Measurements from ENCODE around the gene ESYT2.

ESYT2 gene

GRCh38 chr7:158740013-158740656, 89.2 kb downstream of the ESYT2 start:
- TF ChIP-seq, protein P1, sequence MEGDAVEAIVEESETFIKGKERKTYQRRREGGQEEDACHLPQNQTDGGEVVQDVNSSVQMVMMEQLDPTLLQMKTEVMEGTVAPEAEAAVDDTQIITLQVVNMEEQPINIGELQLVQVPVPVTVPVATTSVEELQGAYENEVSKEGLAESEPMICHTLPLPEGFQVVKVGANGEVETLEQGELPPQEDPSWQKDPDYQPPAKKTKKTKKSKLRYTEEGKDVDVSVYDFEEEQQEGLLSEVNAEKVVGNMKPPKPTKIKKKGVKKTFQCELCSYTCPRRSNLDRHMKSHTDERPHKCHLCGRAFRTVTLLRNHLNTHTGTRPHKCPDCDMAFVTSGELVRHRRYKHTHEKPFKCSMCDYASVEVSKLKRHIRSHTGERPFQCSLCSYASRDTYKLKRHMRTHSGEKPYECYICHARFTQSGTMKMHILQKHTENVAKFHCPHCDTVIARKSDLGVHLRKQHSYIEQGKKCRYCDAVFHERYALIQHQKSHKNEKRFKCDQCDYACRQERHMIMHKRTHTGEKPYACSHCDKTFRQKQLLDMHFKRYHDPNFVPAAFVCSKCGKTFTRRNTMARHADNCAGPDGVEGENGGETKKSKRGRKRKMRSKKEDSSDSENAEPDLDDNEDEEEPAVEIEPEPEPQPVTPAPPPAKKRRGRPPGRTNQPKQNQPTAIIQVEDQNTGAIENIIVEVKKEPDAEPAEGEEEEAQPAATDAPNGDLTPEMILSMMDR (IDR thresholded peaks at IDR 0.05; ENCODE audit: low read length, missing control alignments), result no peak
- H3K4me3 ChIP-seq (replicated peaks; ENCODE audit: low read depth, low read length), result peak overlapping the region; percentile 2
- DNase-seq (ENCODE audit: low read depth), result peak; percentile 95

GRCh38 chr7:158738841-158739240, 90.5 kb downstream of the ESYT2 start:
- DNase-seq (ENCODE audit: low read depth), result no peak
- TF ChIP-seq, protein P1 (IDR thresholded peaks at IDR 0.05; ENCODE audit: low read length, missing control alignments), result no peak
- H3K4me3 ChIP-seq (replicated peaks; ENCODE audit: low read depth, low read length), result no peak overlapping the region

DNA sequence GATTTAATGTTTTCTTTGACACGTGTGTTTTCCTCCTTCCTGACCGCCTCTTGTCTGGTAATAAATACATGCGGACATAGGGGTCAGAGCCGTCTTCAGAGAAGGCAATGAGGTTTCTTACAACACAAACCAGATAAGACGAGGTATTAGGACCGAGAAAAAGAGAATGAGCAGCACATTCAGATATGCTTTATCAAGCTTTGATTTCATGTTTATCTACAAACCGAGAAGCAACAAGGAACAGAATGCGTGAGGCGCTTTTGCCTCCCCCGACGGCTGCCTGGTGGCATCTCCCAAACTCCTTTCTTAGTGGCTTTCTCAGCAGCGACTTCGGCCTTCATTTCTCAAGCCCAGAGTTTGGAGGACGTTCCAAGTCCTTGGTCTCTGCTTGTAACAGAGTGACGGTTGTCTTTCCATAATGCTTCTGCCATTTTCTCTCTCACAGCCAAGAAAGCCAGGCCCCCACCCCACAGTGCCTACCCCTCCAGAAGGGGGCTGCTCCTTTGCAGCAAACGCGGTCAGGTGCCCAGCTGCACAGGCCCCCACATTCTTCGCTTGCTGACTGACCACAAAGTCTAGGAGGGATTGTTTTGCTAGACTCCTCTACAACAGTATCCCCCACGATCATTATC, 92.1 kb downstream of the ESYT2 start:
- TF ChIP-seq, protein P1 (IDR thresholded peaks at IDR 0.05; ENCODE audit: low read length, missing control alignments), result no peak
- H3K4me3 ChIP-seq (replicated peaks; ENCODE audit: low read depth, low read length), result no peak overlapping the region
- DNase-seq (ENCODE audit: low read depth), result no peak

- DNase-seq (ENCODE audit: low read depth), result no peak
- TF ChIP-seq, protein P1 (IDR thresholded peaks at IDR 0.05; ENCODE audit: low read length, missing control alignments), result no peak
These were observed 93.4 kb downstream of the ESYT2 start for GRCh38 chr7:158735935-158736334.

GRCh38 chr7:158734861-158735260, 94.4 kb downstream of the ESYT2 start:
- peak; percentile 51 for DNase-seq (ENCODE audit: low read depth)
- no peak overlapping the region for H3K4me3 ChIP-seq (replicated peaks; ENCODE audit: low read depth, low read length)
- TF ChIP-seq, protein P1 (IDR thresholded peaks at IDR 0.05; ENCODE audit: low read length, missing control alignments), result no peak

More at GRCh38 chr7:158735935-158736334, 93.4 kb downstream of the ESYT2 start:
- H3K4me3 ChIP-seq (replicated peaks; ENCODE audit: low read depth, low read length), result no peak overlapping the region

DNA sequence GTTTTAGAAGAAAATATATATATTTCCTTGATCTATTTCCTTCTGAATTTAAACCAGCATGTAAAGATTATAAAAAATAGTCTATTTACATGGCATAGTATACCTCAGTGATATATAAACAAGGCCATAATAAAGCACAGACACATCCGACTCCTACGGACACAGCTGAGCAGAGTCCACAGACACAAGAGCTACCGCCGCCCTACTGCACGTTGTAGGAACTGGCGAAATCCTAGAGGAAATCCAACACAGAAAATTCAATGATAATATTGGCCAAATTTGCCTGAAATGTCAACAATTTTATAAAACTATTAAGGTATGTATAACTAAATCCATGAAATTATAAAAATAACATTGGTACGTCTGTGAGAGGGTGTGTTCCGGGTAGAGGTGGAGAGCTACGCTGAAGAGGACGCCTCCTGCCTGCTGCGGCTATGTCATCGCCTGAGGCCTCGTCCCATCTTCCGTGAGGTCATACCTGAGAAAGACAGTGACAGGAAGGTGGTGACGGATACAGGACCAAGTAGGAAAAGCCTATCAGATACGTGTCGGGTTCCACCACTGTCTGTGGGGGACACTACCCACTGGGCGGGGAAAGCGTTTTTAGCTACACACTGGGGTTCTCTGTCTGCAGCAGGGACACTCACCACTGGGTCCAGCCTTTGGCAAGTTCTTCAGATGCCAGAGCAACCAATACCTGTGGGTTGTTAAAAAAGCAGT, 95.4 kb downstream of the ESYT2 start:
- no peak overlapping the region for H3K4me3 ChIP-seq (replicated peaks; ENCODE audit: low read depth, low read length)
- TF ChIP-seq, protein P1 (IDR thresholded peaks at IDR 0.05; ENCODE audit: low read length, missing control alignments), result no peak
- DNase-seq (ENCODE audit: low read depth), result no peak
